Measurements from ENCODE around the gene CDH23.

The CDH23 gene

DNA sequence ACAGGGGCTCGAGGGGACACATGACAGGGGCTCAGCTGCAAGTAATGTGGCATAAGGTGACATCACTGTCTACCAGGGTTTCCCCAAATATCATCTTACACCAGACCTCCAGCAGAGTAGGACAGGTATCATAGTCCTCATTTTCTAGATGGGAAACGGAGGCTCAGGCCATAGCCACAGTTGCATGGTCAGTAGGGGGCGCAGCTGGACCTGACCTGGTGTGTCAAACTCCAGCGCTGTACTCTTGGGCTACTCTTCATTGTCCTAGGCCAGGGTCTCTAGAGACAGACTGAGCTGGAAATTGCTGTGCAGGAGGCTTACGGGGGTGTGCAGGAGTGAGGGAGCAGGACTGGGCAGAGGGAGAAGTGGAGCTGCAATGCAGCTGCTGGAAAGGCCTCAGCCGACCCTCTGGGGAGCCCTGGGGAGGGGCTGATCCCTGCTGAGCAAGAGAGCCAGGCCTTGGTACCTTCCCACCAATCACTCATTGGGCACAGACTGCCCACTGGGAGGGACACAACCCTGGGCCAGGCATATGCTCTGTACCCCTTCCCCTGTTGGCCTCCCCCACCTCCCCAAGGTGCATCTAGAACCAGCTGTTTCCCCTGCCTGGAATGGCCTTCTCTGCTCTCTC is 89.9 kb downstream of the CDH23 start:
- peaks cover 0 to 14% (median 7%) of the 10 kb centered on the region in 5 donors for H3K9me3 ChIP-seq (ENCODE audit: control insufficient read depth in 5 of 5, low read length in 5 of 5)
- H3K27me3 ChIP-seq (ENCODE audit: control insufficient read depth in 5 of 5, insufficient read depth in 4 of 5, low read length in 5 of 5) = no peaks in the 10 kb centered on the region
- H3K9ac ChIP-seq (ENCODE audit: low read length in 5 of 5) = no peak overlapping the region
- H3K4me3 ChIP-seq (ENCODE audit: low read depth in 1 of 5, low read length in 5 of 5) = no peak overlapping the region
- no peaks in the 10 kb centered on the region for H3K36me3 ChIP-seq (ENCODE audit: control insufficient read depth in 5 of 5, insufficient read depth in 5 of 5, low read length in 5 of 5)
- H3K27ac ChIP-seq (ENCODE audit: low read depth, low read length) = no peak overlapping the region
- peaks cover 0 to 11% (median 6%) of the 10 kb centered on the region in 5 donors for H3K4me1 ChIP-seq (ENCODE audit: control insufficient read depth in 5 of 5, insufficient read depth in 5 of 5, low read length in 5 of 5)

DNA sequence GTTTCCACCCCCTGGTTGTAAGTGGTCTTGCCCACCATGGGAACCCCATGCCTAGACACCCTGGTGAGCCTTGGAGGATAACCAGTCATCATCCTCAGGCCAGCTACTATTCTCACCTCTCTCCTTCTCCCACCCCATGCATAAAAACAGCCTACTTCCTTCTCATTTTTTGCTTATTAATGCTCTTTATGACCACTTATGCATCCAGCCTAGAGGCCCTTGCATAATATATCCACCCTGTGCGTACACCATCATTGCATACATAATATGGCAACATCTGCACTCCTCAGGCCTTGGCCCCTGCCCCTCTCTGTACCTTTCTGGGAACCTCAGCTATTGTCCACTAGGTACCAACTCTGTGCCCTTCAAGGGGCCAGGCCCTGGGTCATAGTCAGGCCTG is 91.0 kb downstream of the CDH23 start:
- H3K9ac ChIP-seq (ENCODE audit: low read length in 5 of 5) = no peak overlapping the region
- H3K9me3 ChIP-seq (ENCODE audit: control insufficient read depth in 5 of 5, low read length in 5 of 5) = peaks cover 0 to 14% (median 7%) of the 10 kb centered on the region in 5 donors
- H3K4me1 ChIP-seq (ENCODE audit: control insufficient read depth in 5 of 5, insufficient read depth in 5 of 5, low read length in 5 of 5) = peaks cover 0 to 11% (median 6%) of the 10 kb centered on the region in 5 donors
- H3K27me3 ChIP-seq (ENCODE audit: control insufficient read depth in 5 of 5, insufficient read depth in 4 of 5, low read length in 5 of 5) = no peaks in the 10 kb centered on the region
- no peak overlapping the region for H3K27ac ChIP-seq (ENCODE audit: low read depth, low read length)
- H3K4me3 ChIP-seq (ENCODE audit: low read depth in 1 of 5, low read length in 5 of 5) = no peak overlapping the region
- no peaks in the 10 kb centered on the region for H3K36me3 ChIP-seq (ENCODE audit: control insufficient read depth in 5 of 5, insufficient read depth in 5 of 5, low read length in 5 of 5)

DNA sequence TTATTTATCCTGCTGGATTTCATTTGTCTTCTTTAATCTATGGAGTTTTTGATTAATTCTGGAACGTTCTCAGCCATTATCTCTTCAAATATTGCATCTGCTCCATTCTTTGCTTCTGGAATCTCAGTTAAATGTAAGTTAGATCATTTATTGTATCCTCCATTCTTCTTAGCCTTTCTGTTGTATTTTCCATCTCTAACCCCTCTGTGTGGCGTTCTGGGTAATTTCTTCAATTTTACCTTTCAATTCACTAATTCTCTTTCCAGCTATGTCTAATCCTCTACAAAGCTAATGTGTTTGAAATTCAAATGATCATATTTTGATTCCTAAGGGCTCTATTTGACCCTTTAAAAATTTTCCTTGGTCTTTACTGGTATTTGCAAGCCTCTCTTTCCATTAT is 92.4 kb downstream of the CDH23 start:
- Histone ChIP-seq H3K9me3 (ENCODE audit: control insufficient read depth in 5 of 5, low read length in 5 of 5) (peaks cover 0 to 14% (median 7%) of the 10 kb centered on the region in 5 donors), H3K27me3 (ENCODE audit: control insufficient read depth in 5 of 5, insufficient read depth in 4 of 5, low read length in 5 of 5) (no peaks in the 10 kb centered on the region), H3K4me3 (ENCODE audit: low read depth in 1 of 5, low read length in 5 of 5) (no peak overlapping the region), H3K4me1 (ENCODE audit: control insufficient read depth in 5 of 5, insufficient read depth in 5 of 5, low read length in 5 of 5) (peaks cover 0 to 9% (median 6%) of the 10 kb centered on the region in 5 donors), H3K36me3 (ENCODE audit: control insufficient read depth in 5 of 5, insufficient read depth in 5 of 5, low read length in 5 of 5) (no peaks in the 10 kb centered on the region), H3K9ac (ENCODE audit: low read length in 5 of 5) (no peak overlapping the region), H3K27ac (ENCODE audit: low read depth, low read length) (no peak overlapping the region)

DNA sequence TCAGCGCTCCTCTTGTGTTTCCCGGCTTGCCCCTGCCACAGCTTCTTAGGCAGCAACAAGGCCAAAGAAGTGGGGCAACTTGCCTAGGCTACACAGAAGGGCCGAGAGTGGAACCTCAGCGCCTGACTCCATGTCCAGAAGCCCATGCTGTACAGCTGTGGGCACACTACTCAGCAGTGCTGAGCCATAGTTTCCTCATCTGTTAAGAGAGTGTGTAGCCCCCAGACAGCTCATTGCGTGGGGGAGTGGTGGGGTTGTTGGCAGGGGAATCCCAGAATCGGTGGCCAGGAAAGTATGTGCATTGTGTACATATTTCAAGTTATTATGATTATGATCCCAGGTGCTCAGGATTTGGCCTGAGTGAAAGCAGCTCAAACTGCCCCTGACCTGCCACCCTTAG is 96.2 kb downstream of the CDH23 start:
- Histone ChIP-seq H3K36me3 (ENCODE audit: control insufficient read depth in 5 of 5, insufficient read depth in 5 of 5, low read length in 5 of 5) (no peaks in the 10 kb centered on the region), H3K27ac (ENCODE audit: low read depth, low read length) (no peak overlapping the region), H3K9me3 (ENCODE audit: control insufficient read depth in 5 of 5, low read length in 5 of 5) (peaks cover 0 to 14% (median 5%) of the 10 kb centered on the region in 5 donors), H3K27me3 (ENCODE audit: control insufficient read depth in 5 of 5, insufficient read depth in 4 of 5, low read length in 5 of 5) (no peaks in the 10 kb centered on the region), H3K9ac (ENCODE audit: low read length in 5 of 5) (no peak overlapping the region), H3K4me3 (ENCODE audit: low read depth in 1 of 5, low read length in 5 of 5) (no peak overlapping the region), H3K4me1 (ENCODE audit: control insufficient read depth in 5 of 5, insufficient read depth in 5 of 5, low read length in 5 of 5) (peaks cover 0 to 3% (median 0%) of the 10 kb centered on the region in 5 donors)

DNA sequence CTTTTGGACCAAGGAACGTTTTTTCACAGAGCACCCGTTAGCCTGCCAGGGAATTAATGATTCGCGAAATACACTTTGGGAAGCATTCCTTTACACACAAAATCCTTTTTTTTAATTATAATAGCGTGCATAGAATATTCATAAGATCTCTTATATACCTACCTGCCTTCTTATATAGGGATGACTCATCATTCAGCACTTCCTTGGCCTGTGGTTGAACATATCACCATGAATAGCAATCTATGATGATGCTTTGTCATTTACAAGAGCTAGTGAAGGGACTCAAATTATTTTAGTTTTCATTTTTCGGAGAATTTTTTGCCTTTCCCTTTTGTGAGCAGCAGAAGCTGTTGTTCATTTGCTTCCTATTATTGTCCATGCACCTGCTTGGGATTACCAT is 97.0 kb downstream of the CDH23 start:
- H3K27ac ChIP-seq (ENCODE audit: low read depth, low read length) = no peak overlapping the region
- no peaks in the 10 kb centered on the region for H3K36me3 ChIP-seq (ENCODE audit: control insufficient read depth in 5 of 5, insufficient read depth in 5 of 5, low read length in 5 of 5)
- H3K9me3 ChIP-seq (ENCODE audit: control insufficient read depth in 5 of 5, low read length in 5 of 5) = peaks cover 0 to 8% (median 5%) of the 10 kb centered on the region in 5 donors
- peaks cover 0 to 3% (median 0%) of the 10 kb centered on the region in 5 donors for H3K4me1 ChIP-seq (ENCODE audit: control insufficient read depth in 5 of 5, insufficient read depth in 5 of 5, low read length in 5 of 5)
- no peak overlapping the region for H3K9ac ChIP-seq (ENCODE audit: low read length in 5 of 5)
- H3K27me3 ChIP-seq (ENCODE audit: control insufficient read depth in 5 of 5, insufficient read depth in 4 of 5, low read length in 5 of 5) = no peaks in the 10 kb centered on the region
- H3K4me3 ChIP-seq (ENCODE audit: low read depth in 1 of 5, low read length in 5 of 5) = no peak overlapping the region

DNA sequence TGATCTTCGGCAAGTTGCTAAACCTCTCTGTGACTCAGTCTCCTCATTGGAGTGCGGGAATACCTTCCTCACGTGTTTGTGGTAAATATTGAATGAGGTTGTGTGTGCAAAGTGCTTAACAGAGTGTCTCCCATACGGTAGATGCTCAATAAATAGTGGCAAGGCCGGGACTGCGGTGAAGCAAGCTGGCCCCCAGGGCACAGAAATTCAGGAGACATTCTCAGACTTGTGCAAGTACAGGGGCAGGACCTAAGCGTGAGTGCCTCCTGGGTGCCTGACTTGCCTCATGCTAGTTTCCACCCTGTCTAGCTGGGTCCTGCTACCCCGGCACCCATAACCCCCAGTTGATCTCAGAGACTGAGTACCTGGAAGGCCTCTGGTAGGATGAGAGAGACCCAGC is 97.8 kb downstream of the CDH23 start:
- H3K9me3 ChIP-seq (ENCODE audit: control insufficient read depth in 5 of 5, low read length in 5 of 5) = peaks cover 0 to 2% (median 0%) of the 10 kb centered on the region in 5 donors
- no peak overlapping the region for H3K4me3 ChIP-seq (ENCODE audit: low read depth in 1 of 5, low read length in 5 of 5)
- H3K27ac ChIP-seq (ENCODE audit: low read depth, low read length) = no peak overlapping the region
- no peaks in the 10 kb centered on the region for H3K36me3 ChIP-seq (ENCODE audit: control insufficient read depth in 5 of 5, insufficient read depth in 5 of 5, low read length in 5 of 5)
- peaks cover 0 to 3% (median 0%) of the 10 kb centered on the region in 5 donors for H3K4me1 ChIP-seq (ENCODE audit: control insufficient read depth in 5 of 5, insufficient read depth in 5 of 5, low read length in 5 of 5)
- no peak overlapping the region for H3K9ac ChIP-seq (ENCODE audit: low read length in 5 of 5)
- H3K27me3 ChIP-seq (ENCODE audit: control insufficient read depth in 5 of 5, insufficient read depth in 4 of 5, low read length in 5 of 5) = no peaks in the 10 kb centered on the region

DNA sequence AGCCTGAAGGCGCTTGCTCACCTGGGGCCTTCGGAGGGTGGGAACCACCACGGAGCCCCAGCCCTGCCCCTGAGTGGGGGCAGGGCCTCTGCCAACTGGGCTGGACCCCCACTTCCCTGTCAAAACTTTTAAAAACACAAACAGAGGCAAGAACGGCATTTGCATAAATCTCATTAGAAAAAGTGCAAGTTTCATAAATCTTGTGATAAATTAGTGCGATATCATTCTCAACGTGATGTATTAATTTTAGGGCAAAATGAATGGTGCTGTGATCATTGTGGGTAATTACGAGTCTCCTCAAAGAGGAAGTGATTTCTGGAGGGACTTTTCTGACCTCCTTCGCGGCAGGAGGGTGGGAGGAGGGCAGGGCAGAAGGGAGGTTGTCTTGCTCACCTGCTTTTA is 98.3 kb downstream of the CDH23 start:
- H3K36me3 ChIP-seq (ENCODE audit: control insufficient read depth in 5 of 5, insufficient read depth in 5 of 5, low read length in 5 of 5) = no peaks in the 10 kb centered on the region
- no peak overlapping the region for H3K4me3 ChIP-seq (ENCODE audit: low read depth in 1 of 5, low read length in 5 of 5)
- H3K4me1 ChIP-seq (ENCODE audit: control insufficient read depth in 5 of 5, insufficient read depth in 5 of 5, low read length in 5 of 5) = peaks cover 0 to 3% (median 0%) of the 10 kb centered on the region in 5 donors
- no peaks in the 10 kb centered on the region for H3K27me3 ChIP-seq (ENCODE audit: control insufficient read depth in 5 of 5, insufficient read depth in 4 of 5, low read length in 5 of 5)
- no peak overlapping the region for H3K9ac ChIP-seq (ENCODE audit: low read length in 5 of 5)
- H3K9me3 ChIP-seq (ENCODE audit: control insufficient read depth in 5 of 5, low read length in 5 of 5) = no peaks in the 10 kb centered on the region
- H3K27ac ChIP-seq (ENCODE audit: low read depth, low read length) = no peak overlapping the region

DNA sequence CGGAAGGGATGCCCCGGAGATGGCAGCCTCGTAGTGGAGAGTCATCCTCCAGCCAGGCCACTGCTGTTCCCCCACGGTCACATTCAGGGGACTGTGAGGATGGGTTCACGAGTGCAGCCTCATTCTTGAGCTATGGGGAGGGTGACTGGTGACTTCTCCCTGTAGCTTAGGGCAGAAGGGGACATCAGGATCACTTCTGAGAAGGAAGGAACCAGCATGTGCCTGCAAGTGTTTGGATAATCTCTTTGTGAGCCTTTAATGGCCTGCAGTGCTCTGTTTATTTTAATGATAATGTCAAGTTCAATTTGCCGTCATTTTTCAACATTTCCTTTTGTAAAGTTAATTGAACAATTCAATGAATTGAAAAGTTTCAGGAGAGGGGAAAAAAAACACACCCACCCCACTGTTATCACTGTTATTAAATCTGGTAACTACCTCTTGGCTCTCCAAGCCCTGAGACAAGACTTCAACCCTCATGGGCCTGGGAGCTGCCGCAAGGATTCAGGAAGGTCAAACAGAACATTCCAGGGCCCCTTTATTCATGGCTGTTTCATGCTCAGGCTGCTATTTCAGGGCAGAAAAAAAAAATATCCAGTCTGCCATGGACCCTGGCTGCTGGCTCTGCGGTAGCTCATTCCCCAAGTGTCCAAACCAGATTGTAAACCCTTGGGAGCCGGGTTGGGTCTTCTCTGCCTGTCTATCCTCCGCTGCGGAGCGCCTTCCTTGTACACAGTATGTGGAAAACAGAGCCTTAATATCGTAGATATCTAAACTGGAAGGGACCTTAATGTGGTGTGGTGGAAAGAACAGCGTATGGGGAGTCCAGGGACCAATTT is 100.4 kb downstream of the CDH23 start:
- no peaks in the 10 kb centered on the region for H3K27me3 ChIP-seq (ENCODE audit: control insufficient read depth in 5 of 5, insufficient read depth in 4 of 5, low read length in 5 of 5)
- H3K4me3 ChIP-seq (ENCODE audit: low read depth in 1 of 5, low read length in 5 of 5) = no peak overlapping the region
- H3K9me3 ChIP-seq (ENCODE audit: control insufficient read depth in 5 of 5, low read length in 5 of 5) = no peaks in the 10 kb centered on the region
- no peak overlapping the region for H3K9ac ChIP-seq (ENCODE audit: low read length in 5 of 5)
- no peaks in the 10 kb centered on the region for H3K36me3 ChIP-seq (ENCODE audit: control insufficient read depth in 5 of 5, insufficient read depth in 5 of 5, low read length in 5 of 5)
- peaks cover 0 to 3% (median 0%) of the 10 kb centered on the region in 5 donors for H3K4me1 ChIP-seq (ENCODE audit: control insufficient read depth in 5 of 5, insufficient read depth in 5 of 5, low read length in 5 of 5)
- H3K27ac ChIP-seq (ENCODE audit: low read depth, low read length) = no peak overlapping the region

DNA sequence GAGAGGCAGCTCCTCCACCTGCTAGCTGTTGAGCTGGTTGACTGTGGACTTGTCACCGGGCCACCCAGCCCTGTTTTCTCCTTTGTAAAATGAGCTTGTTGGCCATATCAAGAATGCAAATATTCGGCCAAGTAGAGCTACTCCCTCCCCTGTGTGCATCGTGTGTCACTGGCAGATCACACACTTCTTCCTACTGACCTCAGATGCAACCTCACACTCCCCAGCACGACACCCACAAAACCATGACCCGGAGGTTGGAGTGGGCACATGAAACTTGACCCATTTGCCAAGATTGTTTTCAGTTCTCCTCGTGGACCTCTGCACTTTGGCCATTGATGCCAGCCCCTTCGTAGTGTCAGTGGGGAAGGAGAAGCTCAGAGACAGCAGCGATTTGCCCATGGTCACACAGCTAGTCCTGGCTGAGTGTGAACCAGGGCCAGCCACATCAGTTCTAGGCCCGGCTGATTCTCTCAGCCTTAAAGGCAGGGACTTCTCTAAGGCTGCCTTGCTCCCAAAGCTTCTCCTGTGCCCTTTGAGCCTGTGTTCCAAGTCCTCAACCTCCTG is 101.1 kb downstream of the CDH23 start:
- H3K9ac ChIP-seq (ENCODE audit: low read length in 5 of 5) = no peak overlapping the region
- H3K36me3 ChIP-seq (ENCODE audit: control insufficient read depth in 5 of 5, insufficient read depth in 5 of 5, low read length in 5 of 5) = no peaks in the 10 kb centered on the region
- H3K4me3 ChIP-seq (ENCODE audit: low read depth in 1 of 5, low read length in 5 of 5) = no peak overlapping the region
- H3K4me1 ChIP-seq (ENCODE audit: control insufficient read depth in 5 of 5, insufficient read depth in 5 of 5, low read length in 5 of 5) = peaks cover 0 to 3% (median 0%) of the 10 kb centered on the region in 5 donors
- no peaks in the 10 kb centered on the region for H3K27me3 ChIP-seq (ENCODE audit: control insufficient read depth in 5 of 5, insufficient read depth in 4 of 5, low read length in 5 of 5)
- H3K9me3 ChIP-seq (ENCODE audit: control insufficient read depth in 5 of 5, low read length in 5 of 5) = no peaks in the 10 kb centered on the region
- H3K27ac ChIP-seq (ENCODE audit: low read depth, low read length) = no peak overlapping the region

DNA sequence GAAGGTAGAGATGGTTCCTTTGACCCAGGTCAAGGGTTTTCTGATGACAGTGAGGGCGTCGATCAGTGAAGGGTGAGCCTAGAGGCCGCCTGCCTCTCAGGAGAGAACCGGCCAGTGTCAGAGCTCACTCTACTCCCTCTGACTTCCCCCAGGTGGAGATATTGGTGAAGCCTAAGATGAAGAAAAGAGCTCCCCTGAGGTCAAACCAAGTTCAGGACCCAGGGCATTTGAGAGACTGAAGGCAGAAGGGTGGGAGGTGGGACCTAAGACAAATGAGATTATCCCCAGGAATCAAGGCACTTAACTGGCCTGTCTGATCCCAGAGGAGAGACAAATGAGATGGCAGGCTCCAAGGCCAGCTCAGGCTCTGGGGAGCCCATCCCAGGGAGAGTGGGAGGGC is 104.7 kb downstream of the CDH23 start:
- H3K27ac ChIP-seq (ENCODE audit: low read depth, low read length) = no peak overlapping the region
- H3K9me3 ChIP-seq (ENCODE audit: control insufficient read depth in 5 of 5, low read length in 5 of 5) = no peaks in the 10 kb centered on the region
- H3K9ac ChIP-seq (ENCODE audit: low read length in 5 of 5) = no peak overlapping the region
- H3K4me3 ChIP-seq (ENCODE audit: low read depth in 1 of 5, low read length in 5 of 5) = no peak overlapping the region
- H3K27me3 ChIP-seq (ENCODE audit: control insufficient read depth in 5 of 5, insufficient read depth in 4 of 5, low read length in 5 of 5) = no peaks in the 10 kb centered on the region
- H3K4me1 ChIP-seq (ENCODE audit: control insufficient read depth in 5 of 5, insufficient read depth in 5 of 5, low read length in 5 of 5) = peaks cover 0 to 15% (median 11%) of the 10 kb centered on the region in 5 donors
- H3K36me3 ChIP-seq (ENCODE audit: control insufficient read depth in 5 of 5, insufficient read depth in 5 of 5, low read length in 5 of 5) = no peaks in the 10 kb centered on the region

Measured in subcutaneous abdominal adipose tissue (tissue), 5 donors.